Endothelial cell of umbilical vein (primary cell): ENCODE data around the gene TEX19. TPM values are rescaled to one million over a fixed set of nuclear protein-coding genes. Genes with fewer than 3 reads are reported as not detected.

Experiments used
- BruUV-seq: library from RNA; stranded (reverse); fragments of 400-500 nt; replicated peaks from 2 replicates; lab custom pipeline; 2021; lab: Mats Ljungman, UMichigan
- CTCF ChIA-PET: fragments of 300-600, 350-600 bp; sonication (Branson Sonifier 250); formaldehyde crosslinking; loops from one replicate; lab custom pipeline; 2021; ENCODE audit warnings: antibody characterized with exemption, inconsistent platforms; lab: Charles Lee
- POLR2A ChIA-PET: fragments of 300-600, 350-600 bp; sonication (Branson Sonifier 250); formaldehyde crosslinking; loops from one replicate; lab custom pipeline; 2021; ENCODE audit warnings: antibody characterized with exemption, inconsistent platforms; lab: Charles Lee
- DNase-seq: peaks from one replicate; pipeline ENCODE4 v3.0.0-alpha.2; 2011; ENCODE audit warnings: low read depth, low spot score
- FAIRE-seq: peaks from 2 replicates; lab custom pipeline; 2011; peaks lifted over from hg19 to GRCh38; lab: Jason Lieb, UNC
- H2AFZ ChIP-seq: 2 replicates; pipeline ENCODE4 v1.6.0; 2012; ENCODE audit warnings: low read depth, low read length, control low read depth, inconsistent platforms
- H3K27ac ChIP-seq: 2 replicates; pipeline ENCODE4 v1.5.1; 2011; ENCODE audit warnings: low read depth, mild to moderate bottlenecking, control low read depth, low read length, moderate library complexity; ENCODE audit not compliant: insufficient read depth
- H3K27me3 ChIP-seq, 2 experiments: 2 replicates each; pipeline versions ENCODE4 v1.6.0 to v1.6.1; 2011; ENCODE audit warnings: low read length in 2 of 2, mixed read lengths in 1 of 2; ENCODE audit not compliant: control insufficient read depth in 2 of 2, insufficient read depth in 2 of 2
- H3K36me3 ChIP-seq, 2 experiments: 2 replicates in 1 of 2; 3 replicates in 1 of 2; pipeline ENCODE4 v1.5.1; 2011; ENCODE audit warnings: low read length in 2 of 2, mild to moderate bottlenecking in 1 of 2, moderate library complexity in 1 of 2; ENCODE audit not compliant: control insufficient read depth in 2 of 2, insufficient read depth in 2 of 2; ENCODE audit errors: extremely low read depth in 1 of 2
- H3K4me1 ChIP-seq: 3 replicates; pipeline ENCODE4 v1.5.1; 2011; ENCODE audit warnings: mild to moderate bottlenecking, low read length; ENCODE audit not compliant: control insufficient read depth, insufficient read depth; ENCODE audit errors: extremely low read depth
- H3K4me2 ChIP-seq: 2 replicates; pipeline ENCODE4 v1.6.1; 2011; ENCODE audit warnings: low read length, control low read depth, mixed read lengths; ENCODE audit not compliant: insufficient read depth
- H3K4me3 ChIP-seq, 3 experiments: fragments of 200-600 bp in 1 of 3; sonication (generic), shearing (Covaris generic) in 1 of 3; replicated peaks in 1 of 3; 2 replicates each; pipeline ENCODE4 v1.5.1; 2011 to 2016; ENCODE audit warnings: control low read depth in 3 of 3, low read length in 3 of 3, mild to moderate bottlenecking in 2 of 3, inconsistent platforms in 1 of 3, low read depth in 1 of 3, moderate library complexity in 1 of 3; ENCODE audit not compliant: insufficient read depth in 1 of 3
- H3K79me2 ChIP-seq: 2 replicates; pipeline ENCODE4 v1.6.0; 2012; ENCODE audit warnings: low read length, inconsistent platforms; ENCODE audit not compliant: control insufficient read depth, insufficient read depth
- H3K9ac ChIP-seq: replicated peaks from 2 replicates; pipeline ENCODE3; 2011; ENCODE audit warnings: low read length, control low read depth; ENCODE audit not compliant: insufficient read depth; ENCODE audit errors: extremely low read depth
- H3K9me1 ChIP-seq: replicated peaks from 3 replicates; pipeline ENCODE4 v1.6.0; 2011; ENCODE audit warnings: mild to moderate bottlenecking, low read length; ENCODE audit not compliant: control insufficient read depth, insufficient read depth; ENCODE audit errors: extremely low read depth
- H3K9me3 ChIP-seq: replicated peaks from 2 replicates; pipeline ENCODE4 v1.5.1; 2012; ENCODE audit warnings: low read length, inconsistent platforms; ENCODE audit not compliant: control insufficient read depth, insufficient read depth
- H4K20me1 ChIP-seq: replicated peaks from 2 replicates; pipeline ENCODE3; 2011; ENCODE audit warnings: mild to moderate bottlenecking, low read length; ENCODE audit not compliant: control insufficient read depth, insufficient read depth; ENCODE audit errors: extremely low read depth
- CTCF ChIP-seq, 2 donors: IDR thresholded peaks; 1 replicate in 1 of 2; 2 replicates in 1 of 2; pipeline ENCODE4 v1.5.1; 2011; ENCODE audit warnings: low read length in 2 of 2, mild to moderate bottlenecking in 2 of 2, moderate library complexity in 2 of 2, control low read depth in 1 of 2, inconsistent platforms in 1 of 2, low read depth in 1 of 2; ENCODE audit not compliant: insufficient read depth in 1 of 2; ENCODE audit errors: extremely low read depth in 1 of 2
- EZH2 ChIP-seq: IDR thresholded peaks from 2 replicates; pipeline ENCODE4 v1.6.1; 2012; ENCODE audit warnings: borderline replicate concordance, low read depth, mild to moderate bottlenecking, moderate library complexity, low read length, inconsistent platforms; ENCODE audit not compliant: severe bottlenecking
- FOS ChIP-seq: IDR thresholded peaks from 2 replicates; pipeline ENCODE4 v1.6.1; 2011; ENCODE audit warnings: mild to moderate bottlenecking, low read length, moderate library complexity, borderline replicate concordance; ENCODE audit not compliant: insufficient read depth
- GATA2 ChIP-seq: IDR thresholded peaks from 2 replicates; pipeline ENCODE4 v1.7.0; 2011; ENCODE audit warnings: low read depth, mild to moderate bottlenecking, moderate library complexity, mixed read lengths, low read length; ENCODE audit not compliant: insufficient read length, insufficient read depth
- JUN ChIP-seq: IDR thresholded peaks from 2 replicates; pipeline ENCODE4 v1.6.1; 2011; ENCODE audit warnings: borderline replicate concordance, low read depth; ENCODE audit not compliant: insufficient read length, insufficient read depth
- MAX ChIP-seq: IDR thresholded peaks from 2 replicates; pipeline ENCODE4 v1.6.1; 2011; ENCODE audit not compliant: insufficient read depth, insufficient read length
- MYC ChIP-seq: IDR thresholded peaks from one replicate; pipeline ENCODE4 v1.6.1; 2011; ENCODE audit warnings: mild to moderate bottlenecking, low read depth, low read length
- POLR2A ChIP-seq: IDR thresholded peaks from 2 replicates; pipeline ENCODE4 v1.6.1; 2012; ENCODE audit warnings: low read depth, mild to moderate bottlenecking, control low read depth, low read length
- POLR2AphosphoS5 ChIP-seq: IDR thresholded peaks from 2 replicates; pipeline ENCODE4 v1.6.1; 2012; ENCODE audit warnings: low read depth, mild to moderate bottlenecking, control low read depth, low read length, moderate library complexity; ENCODE audit not compliant: insufficient read depth
- dilution Hi-C: fragments of 300-500 bp; cut with MboI; formaldehyde crosslinking; loops from one replicate; pipeline ENCODE4 v1.15.0; 2019; ENCODE audit warnings: low sequenced_read_pairs; ENCODE audit not compliant: extremely low pct_ligation_motif_present
- intact Hi-C: fragments of 100-400 bp; cut with micrococcal nuclease; formaldehyde crosslinking; loops from one replicate; pipeline ENCODE4 v1.10.0; 2022
- polyA plus RNA-seq, 4 experiments: library from polyadenylated mRNA; depleted of rRNA in 3 of 4; stranded (reverse) in 3 of 4; unstranded in 1 of 4; fragments of >200 nt; gene quantifications; 2 replicates each; pipeline versions ENCODE4 v1.2.1 to v1.2.3, GENCODE V29; 2011 to 2012; ENCODE audit warnings: missing spikeins in 1 of 4
- total RNA-seq: library from RNA; stranded (reverse); gene quantifications from 2 replicates; pipeline ENCODE4 v1.2.3, GENCODE V29; 2021

Gene TEX19
- total and polyA plus RNA-seq, 2 donors (not counting 3 experiments of a cell fraction or from before 2014, with no cell fraction given), result 0.06 TPM; not detected in 1

- Histone ChIP-seq H3K27me3 (no peaks in the 10 kb centered on the region), H3K4me3 (peak overlapping the region in 2 of 3 experiments; percentile 12 to 21), H3K4me1 (peaks cover 16% of the 10 kb centered on the region), H3K27ac (peak overlapping the region; percentile 2), H3K9me3 (no peaks in the 10 kb centered on the region), H4K20me1 (no peaks in the 10 kb centered on the region), H3K9ac (no peak overlapping the region), H3K79me2 (no peaks in the 10 kb centered on the region), H2AFZ (peak overlapping the region; percentile 72), H3K9me1 (no peaks in the 10 kb centered on the region), H3K4me2 (peak overlapping the region; percentile 28), H3K36me3 (no peaks in the 10 kb centered on the region)
- dilution Hi-C loops, result no loop called here
- TF ChIP-seq MAX, result no peak
- TF ChIP-seq POLR2AphosphoS5, result no peak
- no peak for TF ChIP-seq EZH2
- TF ChIP-seq MYC, result no peak
- TF ChIP-seq CTCF (IDR thresholded peaks at IDR 0.05; ENCODE audit: extremely low read depth in 1 of 2, insufficient read depth in 1 of 2, low read depth in 1 of 2, low read length in 2 of 2), result no peak
- peak; percentile 63 for TF ChIP-seq JUN
- TF ChIP-seq POLR2A, result peak; percentile 19
- no peak for TF ChIP-seq GATA2
- TF ChIP-seq FOS, result peak; percentile 93
- ChIA-PET POLR2A (interaction anchor here (0.9 kb wide), 1 partner anchor 9 kb away, joined by 3 read pairs; no protein-coding TSS in a partner anchor), CTCF (interaction anchor here (0.7 to 2.1 kb wide), 9 partner anchors 9 to 309 kb away, joined by 3 to 6 read pairs (median 3); no protein-coding TSS in a partner anchor)
- DNase-seq, result peak; percentile 59
- intact Hi-C loops, result loop anchor here (5.0 kb wide), 1 partner anchor 42 kb away; no protein-coding TSS in a partner anchor
- peak; percentile 95 for FAIRE-seq
- BruUV-seq, result no TSS peak
Observed at GRCh38 chr17:82338858-82339633, 20.0 kb upstream of the TEX19 start.
